AG09309 (cell line): Measurements from ENCODE around the gene GALNT11.

Source experiments
- DNase-seq: peaks from one replicate; pipeline ENCODE4 v3.0.0-alpha.2; 2010; ENCODE audit warnings: low read depth
- H3K4me3 ChIP-seq: 2 replicates; pipeline ENCODE4 v1.5.1; 2011; ENCODE audit warnings: mild to moderate bottlenecking, low read depth, low read length, moderate library complexity; ENCODE audit not compliant: control insufficient read depth
- CTCF ChIP-seq: IDR thresholded peaks from 2 replicates; pipeline ENCODE4 v1.5.1; 2011; ENCODE audit warnings: mild to moderate bottlenecking, low read depth, low read length, inconsistent platforms; ENCODE audit not compliant: insufficient read depth, control insufficient read depth; ENCODE audit errors: missing control alignments

The GALNT11 gene

GRCh38 chr7:152117356-152117755 is 91.9 kb downstream of the GALNT11 start:
- TF ChIP-seq CTCF = no peak
- no peak for DNase-seq
- H3K4me3 ChIP-seq = no peak overlapping the region

GRCh38 chr7:152120210-152120609 is 94.7 kb downstream of the GALNT11 start:
- no peak for TF ChIP-seq CTCF
- no peak for DNase-seq

GRCh38 chr7:152120776-152121175 is 95.3 kb downstream of the GALNT11 start:
- DNase-seq = no peak
- H3K4me3 ChIP-seq = no peak overlapping the region
- TF ChIP-seq CTCF = no peak

More at GRCh38 chr7:152120210-152120609, 94.7 kb downstream of the GALNT11 start:
- no peak overlapping the region for H3K4me3 ChIP-seq

- TF ChIP-seq CTCF = no peak
- H3K4me3 ChIP-seq = no peak overlapping the region
- no peak for DNase-seq
Observed at GRCh38 chr7:152121432-152121831, 96.0 kb downstream of the GALNT11 start.

GRCh38 chr7:152122540-152122939 is 97.1 kb downstream of the GALNT11 start:
- DNase-seq = no peak
- H3K4me3 ChIP-seq = no peak overlapping the region
- TF ChIP-seq CTCF = no peak

- TF ChIP-seq CTCF = no peak
- H3K4me3 ChIP-seq = no peak overlapping the region
- DNase-seq = no peak
Observed at GRCh38 chr7:152126741-152127140, 101.3 kb downstream of the GALNT11 start.

- TF ChIP-seq CTCF = no peak
- no peak overlapping the region for H3K4me3 ChIP-seq
- DNase-seq = no peak
Observed at GRCh38 chr7:152127229-152127628, 101.8 kb downstream of the GALNT11 start.
